ENCODE results near the gene LRRC46. TPM values are rescaled to one million over a fixed set of nuclear protein-coding genes. Genes with fewer than 3 reads are reported as not detected.

LRRC46 gene
- total and polyA plus RNA-seq, 2 of the 13 experiments (the other 11 are each of a cell fraction or from before 2014, with no cell fraction given) = 0.09 TPM

DNA sequence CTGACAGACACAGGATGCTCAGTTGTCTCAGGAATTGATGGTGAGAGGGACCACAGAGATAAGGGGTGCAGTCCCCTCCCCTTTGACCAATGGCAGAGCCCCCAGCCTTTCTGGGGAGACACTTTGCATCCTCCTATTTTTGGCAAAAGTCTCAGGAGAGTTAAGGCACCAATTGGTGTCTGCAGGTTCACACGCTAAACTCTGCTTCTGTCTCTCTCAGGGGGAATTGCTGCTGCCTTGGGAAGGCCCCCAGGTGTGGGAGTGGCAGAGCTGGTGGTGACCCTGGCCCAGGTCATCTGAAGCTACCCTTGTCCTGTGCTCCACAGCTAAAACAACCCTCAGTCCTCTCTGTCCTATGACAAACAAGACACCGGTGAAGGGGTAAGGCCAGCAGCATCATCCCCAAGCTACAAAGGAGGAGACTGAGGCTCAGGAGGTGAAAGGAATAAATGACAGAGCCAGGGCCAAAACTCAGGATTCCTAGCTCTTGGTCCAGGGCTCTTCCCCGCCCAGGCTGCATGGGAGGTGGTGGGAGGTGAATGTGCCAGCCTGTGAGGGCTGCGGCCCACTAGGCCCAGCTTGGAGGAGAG, 30.2 kb upstream of the LRRC46 start:
- Histone ChIP-seq H3K9ac (ENCODE audit: insufficient read depth, low read depth, low read length) (no peak overlapping the region), H3K9me3 (ENCODE audit: low read length) (no peaks in the 10 kb centered on the region), H3K79me2 (ENCODE audit: insufficient read depth, low read length) (no peaks in the 10 kb centered on the region), H3K27me3 (ENCODE audit: control insufficient read depth in 1 of 2, insufficient read depth in 2 of 2, low read length in 2 of 2) (peaks cover 4 to 16% of the 10 kb centered on the region in 2 experiments; a peak in 4 of 5 replicates), H3K4me3 (replicated peaks in 1 of 3; ENCODE audit: insufficient read depth in 1 of 3, low read depth in 2 of 3, low read length in 3 of 3) (no peak overlapping the region), H3K27ac (ENCODE audit: extremely low read length, insufficient read depth, low read length) (no peak overlapping the region), H3K4me1 (ENCODE audit: insufficient read depth, low read length) (no peaks in the 10 kb centered on the region), H3K4me2 (ENCODE audit: low read depth, low read length) (no peak overlapping the region), H4K20me1 (ENCODE audit: insufficient read depth, low read length) (peaks cover 4% of the 10 kb centered on the region; the same call in 1 of the 2 replicates), H3K36me3 (replicated peaks in 1 of 2; ENCODE audit: control insufficient read depth in 1 of 2, insufficient read depth in 2 of 2, low read length in 2 of 2) (no peaks in the 10 kb centered on the region), H2AFZ (ENCODE audit: low read length) (no peak overlapping the region)
- FAIRE-seq (no peak), ATAC-seq (no peak), DNase-seq (ENCODE audit: low spot score) (no peak)
- intact Hi-C loops (cut with micrococcal nuclease; ENCODE audit: unreplicated experiment) (no loop called here), in situ Hi-C loops (cut with HindIII; ENCODE audit: extremely low pct_ligation_motif_present, low pct_unique_long_range_greater_than_20kb) (no loop called here)
- WGBS (ENCODE audit: low lambda C conversion rate) = 16% methylated on average over 4 of the region's 4 CpGs
- no TSS peak for BruUV-seq (replicated peaks)
- POLR2A ChIA-PET = no interaction called here
- TF ChIP-seq, protein P1, sequence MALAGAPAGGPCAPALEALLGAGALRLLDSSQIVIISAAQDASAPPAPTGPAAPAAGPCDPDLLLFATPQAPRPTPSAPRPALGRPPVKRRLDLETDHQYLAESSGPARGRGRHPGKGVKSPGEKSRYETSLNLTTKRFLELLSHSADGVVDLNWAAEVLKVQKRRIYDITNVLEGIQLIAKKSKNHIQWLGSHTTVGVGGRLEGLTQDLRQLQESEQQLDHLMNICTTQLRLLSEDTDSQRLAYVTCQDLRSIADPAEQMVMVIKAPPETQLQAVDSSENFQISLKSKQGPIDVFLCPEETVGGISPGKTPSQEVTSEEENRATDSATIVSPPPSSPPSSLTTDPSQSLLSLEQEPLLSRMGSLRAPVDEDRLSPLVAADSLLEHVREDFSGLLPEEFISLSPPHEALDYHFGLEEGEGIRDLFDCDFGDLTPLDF (CRISPR knock-in tag; IDR thresholded peaks at IDR 0.05) = no peak
- TF ChIP-seq ZSCAN21 (CRISPR knock-in tag; IDR thresholded peaks at IDR 0.05; ENCODE audit: borderline replicate concordance) (no peak), ZNF383 (CRISPR knock-in tag; IDR thresholded peaks at IDR 0.05; ENCODE audit: borderline replicate concordance) (no peak), FOXK1 (CRISPR knock-in tag; IDR thresholded peaks at IDR 0.05; ENCODE audit: borderline replicate concordance, low read depth) (no peak)
- TF ChIP-seq, protein P2, sequence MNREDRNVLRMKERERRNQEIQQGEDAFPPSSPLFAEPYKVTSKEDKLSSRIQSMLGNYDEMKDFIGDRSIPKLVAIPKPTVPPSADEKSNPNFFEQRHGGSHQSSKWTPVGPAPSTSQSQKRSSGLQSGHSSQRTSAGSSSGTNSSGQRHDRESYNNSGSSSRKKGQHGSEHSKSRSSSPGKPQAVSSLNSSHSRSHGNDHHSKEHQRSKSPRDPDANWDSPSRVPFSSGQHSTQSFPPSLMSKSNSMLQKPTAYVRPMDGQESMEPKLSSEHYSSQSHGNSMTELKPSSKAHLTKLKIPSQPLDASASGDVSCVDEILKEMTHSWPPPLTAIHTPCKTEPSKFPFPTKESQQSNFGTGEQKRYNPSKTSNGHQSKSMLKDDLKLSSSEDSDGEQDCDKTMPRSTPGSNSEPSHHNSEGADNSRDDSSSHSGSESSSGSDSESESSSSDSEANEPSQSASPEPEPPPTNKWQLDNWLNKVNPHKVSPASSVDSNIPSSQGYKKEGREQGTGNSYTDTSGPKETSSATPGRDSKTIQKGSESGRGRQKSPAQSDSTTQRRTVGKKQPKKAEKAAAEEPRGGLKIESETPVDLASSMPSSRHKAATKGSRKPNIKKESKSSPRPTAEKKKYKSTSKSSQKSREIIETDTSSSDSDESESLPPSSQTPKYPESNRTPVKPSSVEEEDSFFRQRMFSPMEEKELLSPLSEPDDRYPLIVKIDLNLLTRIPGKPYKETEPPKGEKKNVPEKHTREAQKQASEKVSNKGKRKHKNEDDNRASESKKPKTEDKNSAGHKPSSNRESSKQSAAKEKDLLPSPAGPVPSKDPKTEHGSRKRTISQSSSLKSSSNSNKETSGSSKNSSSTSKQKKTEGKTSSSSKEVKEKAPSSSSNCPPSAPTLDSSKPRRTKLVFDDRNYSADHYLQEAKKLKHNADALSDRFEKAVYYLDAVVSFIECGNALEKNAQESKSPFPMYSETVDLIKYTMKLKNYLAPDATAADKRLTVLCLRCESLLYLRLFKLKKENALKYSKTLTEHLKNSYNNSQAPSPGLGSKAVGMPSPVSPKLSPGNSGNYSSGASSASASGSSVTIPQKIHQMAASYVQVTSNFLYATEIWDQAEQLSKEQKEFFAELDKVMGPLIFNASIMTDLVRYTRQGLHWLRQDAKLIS (CRISPR knock-in tag; IDR thresholded peaks at IDR 0.05) = no peak
- CTCF ChIA-PET (ENCODE audit: low intra/inter-chr PET ratio, low total read pairs) = interaction anchor here (2.2 kb wide), 1 partner anchor 25 kb away, joined by 15 read pairs; no protein-coding TSS in a partner anchor

All from HepG2 (cell line).